GM19043 (cell line): ENCODE measurements around the gene APBB3.
"Not testable (repeated sequence)": the region's sequence is repeated elsewhere in the genome, so short reads cannot be mapped to it uniquely, and the experiment has no call there.

Source experiments
- ATAC-seq: cut with Tn5 transposase; IDR thresholded peaks from one replicate; pipeline ENCODE4 v1.9.1; 2021; ENCODE audit warnings: low read depth; ENCODE audit not compliant: unreplicated experiment

APBB3 gene

GRCh38 chr5:140579188-140579747, 14.9 kb upstream of the APBB3 start:
- ATAC-seq = not testable (repeated sequence)

GRCh38 chr5:140576776-140577201, 12.4 kb upstream of the APBB3 start:
- no peak for ATAC-seq

DNA sequence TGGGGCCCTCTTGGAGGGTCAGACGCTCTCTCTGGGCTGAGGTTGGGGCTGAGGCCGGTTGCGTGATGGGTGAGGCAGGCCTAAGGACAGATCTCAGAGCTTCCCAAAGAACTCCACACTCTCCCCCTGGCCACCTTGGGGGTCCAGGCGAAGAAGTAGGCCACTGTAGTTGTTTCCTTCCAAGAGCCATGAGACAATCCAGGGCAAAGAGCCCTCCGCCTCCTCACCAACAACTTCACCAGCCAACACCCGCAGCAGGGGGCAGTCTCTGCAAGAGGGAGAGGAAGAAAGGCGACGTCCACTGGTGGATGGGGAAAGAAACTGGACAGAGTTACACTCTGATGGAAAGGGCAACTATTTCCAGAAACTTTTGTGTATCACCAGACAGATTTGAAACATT, 10.9 kb upstream of the APBB3 start:
- no peak for ATAC-seq

DNA sequence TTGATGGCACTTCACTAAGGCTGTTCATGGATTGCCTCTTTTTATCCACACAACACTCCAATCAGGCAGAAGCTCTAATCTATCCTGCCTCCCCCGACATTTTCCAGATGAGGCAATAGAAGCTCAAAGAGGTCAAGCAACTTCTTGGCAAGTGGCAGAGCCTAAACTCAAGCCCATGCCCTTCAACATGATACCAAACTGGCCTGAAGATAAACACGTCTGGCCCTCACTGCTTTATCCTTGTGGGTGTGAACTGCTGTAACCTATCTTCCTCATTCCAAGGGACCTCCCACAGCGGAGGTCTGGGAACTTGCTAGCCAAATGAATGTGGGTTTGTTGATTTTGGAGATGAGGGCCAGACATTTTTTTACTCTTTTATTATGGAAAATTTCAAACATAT, 9.8 kb upstream of the APBB3 start:
- ATAC-seq = no peak

- no peak for ATAC-seq
Measured at GRCh38 chr5:140573683-140574082, 9.3 kb upstream of the APBB3 start.

DNA sequence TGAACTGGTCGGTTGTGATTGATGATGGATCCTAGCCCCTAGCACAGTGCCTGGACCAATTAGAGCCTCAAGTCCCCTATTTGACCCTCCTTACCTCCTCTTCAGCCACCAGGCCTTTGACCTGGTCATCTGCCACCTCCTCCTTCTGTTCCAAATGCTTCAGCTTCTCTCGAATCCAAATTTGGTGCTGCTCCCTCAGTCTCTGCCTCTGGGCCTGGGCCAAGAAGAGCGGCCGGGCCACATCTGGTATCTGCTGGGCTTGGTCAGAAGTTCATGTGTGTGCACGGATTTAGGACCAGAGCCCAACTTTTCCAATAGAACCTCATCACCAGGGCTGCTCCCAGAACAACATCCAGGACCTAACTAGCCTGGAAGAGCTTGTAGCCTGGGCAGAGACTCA, 6.7 kb upstream of the APBB3 start:
- no peak for ATAC-seq

GRCh38 chr5:140570488-140570887, 6.1 kb upstream of the APBB3 start:
- no peak for ATAC-seq

- no peak for ATAC-seq
Measured at GRCh38 chr5:140570058-140570457, 5.7 kb upstream of the APBB3 start.

GRCh38 chr5:140569197-140569596, 4.8 kb upstream of the APBB3 start:
- peak; percentile 32 for ATAC-seq

- no peak for ATAC-seq
Measured at GRCh38 chr5:140568443-140569063, 4.2 kb upstream of the APBB3 start.

DNA sequence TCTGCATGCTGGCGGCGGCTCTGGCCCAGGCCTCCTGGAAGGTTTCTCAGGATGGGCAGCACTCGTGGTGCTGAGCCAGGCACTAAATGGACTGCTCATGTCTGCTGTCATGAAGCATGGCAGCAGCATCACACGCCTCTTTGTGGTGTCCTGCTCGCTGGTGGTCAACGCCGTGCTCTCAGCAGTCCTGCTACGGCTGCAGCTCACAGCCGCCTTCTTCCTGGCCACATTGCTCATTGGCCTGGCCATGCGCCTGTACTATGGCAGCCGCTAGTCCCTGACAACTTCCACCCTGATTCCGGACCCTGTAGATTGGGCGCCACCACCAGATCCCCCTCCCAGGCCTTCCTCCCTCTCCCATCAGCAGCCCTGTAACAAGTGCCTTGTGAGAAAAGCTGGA, 3.5 kb upstream of the APBB3 start:
- no peak for ATAC-seq

DNA sequence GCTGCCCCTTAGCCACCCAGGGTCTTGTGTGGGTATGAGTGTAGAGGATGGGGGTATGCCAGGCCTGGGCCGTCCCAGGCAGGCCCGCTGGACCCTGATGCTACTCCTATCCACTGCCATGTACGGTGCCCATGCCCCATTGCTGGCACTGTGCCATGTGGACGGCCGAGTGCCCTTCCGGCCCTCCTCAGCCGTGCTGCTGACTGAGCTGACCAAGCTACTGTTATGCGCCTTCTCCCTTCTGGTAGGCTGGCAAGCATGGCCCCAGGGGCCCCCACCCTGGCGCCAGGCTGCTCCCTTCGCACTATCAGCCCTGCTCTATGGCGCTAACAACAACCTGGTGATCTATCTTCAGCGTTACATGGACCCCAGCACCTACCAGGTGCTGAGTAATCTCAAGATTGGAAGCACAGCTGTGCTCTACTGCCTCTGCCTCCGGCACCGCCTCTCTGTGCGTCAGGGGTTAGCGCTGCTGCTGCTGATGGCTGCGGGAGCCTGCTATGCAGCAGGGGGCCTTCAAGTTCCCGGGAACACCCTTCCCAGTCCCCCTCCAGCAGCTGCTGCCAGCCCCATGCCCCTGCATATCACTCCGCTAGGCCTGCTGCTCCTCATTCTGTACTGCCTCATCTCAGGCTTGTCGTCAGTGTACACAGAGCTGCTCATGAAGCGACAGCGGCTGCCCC, 2.9 kb upstream of the APBB3 start:
- ATAC-seq = no peak

GRCh38 chr5:140566665-140567064, 2.3 kb upstream of the APBB3 start:
- no peak for ATAC-seq

DNA sequence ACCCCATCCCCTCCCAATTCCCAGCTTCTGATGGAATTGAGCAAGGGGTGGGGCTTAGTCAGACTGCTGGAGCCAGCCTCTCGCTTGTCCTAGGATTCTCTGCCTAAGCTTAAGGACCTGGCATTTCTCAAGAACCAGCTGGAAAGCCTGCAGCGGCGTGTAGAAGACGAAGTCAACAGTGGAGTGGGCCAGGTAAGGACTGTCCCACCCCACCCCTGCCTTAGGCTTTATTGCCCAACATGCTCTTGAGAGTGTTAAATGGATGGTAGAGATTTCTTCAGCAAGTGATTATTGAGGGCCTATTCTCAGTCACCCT, 1.3 kb upstream of the APBB3 start:
- ATAC-seq = no peak

- ATAC-seq = no peak
Measured at GRCh38 chr5:140565024-140565779, 804 bp upstream of the APBB3 start.

- ATAC-seq = no peak
Measured at GRCh38 chr5:140563596-140563995, 802 bp downstream of the APBB3 start.

DNA sequence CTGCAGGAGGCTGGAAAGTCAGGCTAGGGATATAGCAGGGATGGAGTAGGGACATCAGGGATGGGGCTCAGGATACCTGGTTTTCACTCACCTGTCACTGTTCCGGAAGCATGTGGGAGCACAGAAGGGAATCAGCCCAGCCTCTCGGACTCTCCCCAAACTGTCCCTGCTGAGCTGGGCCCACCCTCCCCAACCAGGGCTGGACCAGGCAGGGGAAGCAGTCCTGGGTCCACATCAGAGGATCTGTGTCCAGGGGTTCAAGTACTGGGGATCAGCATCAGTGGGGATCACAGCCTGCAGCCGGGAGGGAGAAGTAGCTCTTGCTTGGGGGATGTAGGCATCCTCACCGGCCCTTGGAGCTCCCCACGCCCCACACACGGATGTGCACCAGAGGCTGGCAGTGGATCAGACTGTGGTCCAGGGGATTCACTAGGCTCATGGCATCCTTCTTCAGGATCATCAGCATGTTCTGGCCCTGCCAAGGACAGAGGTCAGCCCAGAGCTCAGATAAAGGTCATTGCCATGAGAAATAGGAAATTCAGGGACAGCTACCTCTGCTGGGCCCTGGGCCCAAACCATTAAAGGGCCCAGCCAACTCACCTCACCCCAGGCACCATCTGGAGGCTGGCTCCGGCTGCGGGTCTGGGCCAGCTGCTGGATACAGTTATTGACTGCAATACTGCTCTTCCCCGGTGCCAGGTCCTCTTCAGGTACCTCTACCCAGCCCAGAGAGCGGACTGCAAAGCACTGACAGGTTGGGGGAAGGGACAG, 2.5 kb downstream of the APBB3 start:
- no peak for ATAC-seq

GRCh38 chr5:140560227-140560626, 4.2 kb downstream of the APBB3 start:
- no peak for ATAC-seq

DNA sequence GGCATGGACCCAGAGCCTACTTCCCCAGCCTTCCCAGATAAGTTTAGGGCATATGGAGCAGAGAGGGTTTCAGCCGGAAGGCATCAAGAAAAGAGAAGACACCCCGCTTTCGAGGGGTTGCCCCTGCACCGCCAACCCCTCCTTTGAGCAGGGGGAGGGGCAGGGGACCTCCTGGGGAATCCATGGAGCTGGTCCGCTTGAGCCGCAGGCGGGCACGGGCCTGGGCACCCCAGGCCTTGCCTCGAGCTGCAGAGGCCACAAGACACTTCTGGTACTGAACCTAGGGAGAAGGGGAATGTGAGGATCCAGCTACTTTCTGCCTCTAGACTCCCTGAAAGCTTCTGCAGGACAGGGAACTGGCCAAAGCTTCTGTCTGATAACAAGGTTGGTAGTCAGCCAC, 5.9 kb downstream of the APBB3 start:
- no peak for ATAC-seq

- ATAC-seq = no peak
Measured at GRCh38 chr5:140557965-140558364, 6.4 kb downstream of the APBB3 start.
